Activated CD4-positive, alpha-beta T cell treated with anti-CD3 and anti-CD28 coated beads for 1 hour (primary cell): ENCODE results near the gene DDIT4.
A peak's percentile ranks its signal among the peaks of the same experiment; 100 is the strongest.
"Not testable (repeated sequence)": the region's sequence is repeated elsewhere in the genome, so short reads cannot be mapped to it uniquely, and the experiment has no call there.

Experiments used
- DNase-seq: peaks from one replicate; pipeline ENCODE4 v3.0.0-alpha.2; 2020

DDIT4 gene

GRCh38 chr10:72273410-72274212 lies at the start of gene DDIT4:
Gene DDIT4 (plus strand): TSS chr10:72273924. CDS start chr10:72274217, 293 bp downstream.
- DNase-seq = peak; percentile 96

- not testable (repeated sequence) for DNase-seq
Observed at GRCh38 chr10:72224191-72224590, 49.5 kb upstream of the DDIT4 start.

- DNase-seq = no peak
Observed at GRCh38 chr10:72226418-72227027, 47.2 kb upstream of the DDIT4 start.

GRCh38 chr10:72227826-72228225 lies 45.9 kb upstream of the DDIT4 start:
- DNase-seq = no peak

- DNase-seq = no peak
Observed at GRCh38 chr10:72228318-72228751, 45.4 kb upstream of the DDIT4 start.

GRCh38 chr10:72229261-72230251 lies 44.2 kb upstream of the DDIT4 start:
- DNase-seq = no peak

GRCh38 chr10:72233621-72234020 lies 40.1 kb upstream of the DDIT4 start:
- DNase-seq = no peak

- DNase-seq = no peak
Observed at GRCh38 chr10:72234560-72235095, 39.1 kb upstream of the DDIT4 start.

- no peak for DNase-seq
Observed at GRCh38 chr10:72235544-72236279, 38.0 kb upstream of the DDIT4 start.

GRCh38 chr10:72238392-72239175 lies 35.1 kb upstream of the DDIT4 start:
- DNase-seq = no peak

GRCh38 chr10:72239409-72239808 lies 34.3 kb upstream of the DDIT4 start:
- no peak for DNase-seq

GRCh38 chr10:72240371-72240770 lies 33.4 kb upstream of the DDIT4 start:
- DNase-seq = no peak

GRCh38 chr10:72241691-72242252 lies 32.0 kb upstream of the DDIT4 start:
- DNase-seq = no peak

- no peak for DNase-seq
Observed at GRCh38 chr10:72242675-72243074, 31.0 kb upstream of the DDIT4 start.

- DNase-seq = no peak
Observed at GRCh38 chr10:72243822-72244437, 29.8 kb upstream of the DDIT4 start.

- no peak for DNase-seq
Observed at GRCh38 chr10:72244573-72245038, 29.1 kb upstream of the DDIT4 start.

GRCh38 chr10:72245949-72246525 lies 27.7 kb upstream of the DDIT4 start:
- no peak for DNase-seq

- peak; percentile 51 for DNase-seq
Observed at GRCh38 chr10:72248468-72249151, 25.1 kb upstream of the DDIT4 start.

GRCh38 chr10:72249176-72249862 lies 24.4 kb upstream of the DDIT4 start:
- not testable (repeated sequence) for DNase-seq
